NCI-H1105 treated with DMSO at 0.1 percent for 48 hours (cell line): ENCODE data around the gene SEC16A.

ENCODE experiments used
- DNase-seq: peaks from one replicate; lab custom pipeline; 2025; lab: John Stamatoyannopoulos, UW

The SEC16A gene

DNA sequence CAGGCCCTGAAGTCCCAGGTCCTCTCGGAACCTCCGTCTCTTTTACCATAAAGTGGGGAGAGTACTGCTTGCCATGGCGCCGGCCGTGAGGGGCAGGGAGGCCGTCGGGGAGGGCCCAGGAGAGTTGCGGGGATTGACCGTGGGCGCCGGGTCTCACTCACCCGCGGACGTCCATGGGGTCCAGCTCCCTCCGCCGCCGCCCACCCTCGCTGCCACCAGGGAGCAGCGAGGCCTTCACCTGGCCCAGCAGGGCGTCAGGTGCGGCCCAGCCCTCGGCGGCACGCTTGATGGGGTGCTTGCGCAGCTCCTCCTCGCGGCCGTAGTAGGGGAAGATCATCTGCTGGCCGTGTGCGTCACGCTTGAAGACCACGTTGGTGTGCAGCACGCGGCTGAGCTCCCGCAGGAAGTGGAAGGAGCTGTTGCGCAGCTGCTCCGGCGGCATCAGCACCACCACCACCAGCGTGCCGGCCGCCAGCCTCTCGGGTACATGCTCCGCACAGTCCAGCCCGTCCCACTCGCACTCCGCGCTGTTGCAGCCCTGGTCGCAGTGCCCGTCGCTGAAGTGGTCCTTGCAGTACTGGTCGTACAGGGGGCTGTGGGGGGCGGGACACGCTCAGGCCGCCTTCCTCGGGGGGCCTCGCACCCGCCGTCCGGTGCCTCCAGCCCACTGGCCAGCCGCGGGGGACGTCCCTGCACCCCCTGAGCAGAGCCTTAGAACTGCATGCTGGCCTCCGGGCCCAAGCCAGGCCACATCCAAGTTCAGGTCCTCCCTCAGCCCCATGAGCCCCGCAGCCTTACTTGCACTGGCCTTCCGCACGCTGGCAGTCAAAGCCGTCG, 21.9 kb upstream of the SEC16A start:
- DNase-seq, result no peak

DNA sequence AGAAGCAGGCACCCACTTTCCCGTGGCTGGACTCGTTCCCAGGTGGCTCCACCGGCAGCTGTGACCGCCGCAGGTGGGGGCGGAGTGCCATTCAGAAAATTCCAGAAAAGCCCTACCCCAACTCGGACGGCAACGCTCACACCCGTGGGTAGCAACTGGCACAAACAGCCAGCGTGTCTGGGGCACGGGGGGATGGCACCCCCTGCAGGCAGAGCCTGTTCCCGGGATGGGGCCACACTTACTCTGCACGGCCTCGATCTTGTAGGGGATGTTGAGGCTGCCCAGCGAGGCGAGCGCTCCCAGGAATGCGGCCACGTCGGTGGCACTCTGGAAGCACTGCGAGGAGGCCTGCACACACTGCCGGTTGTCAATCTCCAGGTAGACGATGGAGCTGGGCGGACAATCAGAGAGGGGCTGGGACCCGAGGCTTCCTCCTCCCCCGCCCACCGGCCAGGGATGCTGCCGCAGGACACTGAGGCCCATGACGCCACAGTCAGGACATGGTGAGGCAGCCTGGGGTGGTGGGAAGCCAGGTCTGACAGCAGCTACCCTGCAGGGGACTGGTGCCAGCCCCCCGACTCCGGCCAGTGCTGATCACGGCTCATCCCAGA, 20.2 kb upstream of the SEC16A start:
- no peak for DNase-seq

DNA sequence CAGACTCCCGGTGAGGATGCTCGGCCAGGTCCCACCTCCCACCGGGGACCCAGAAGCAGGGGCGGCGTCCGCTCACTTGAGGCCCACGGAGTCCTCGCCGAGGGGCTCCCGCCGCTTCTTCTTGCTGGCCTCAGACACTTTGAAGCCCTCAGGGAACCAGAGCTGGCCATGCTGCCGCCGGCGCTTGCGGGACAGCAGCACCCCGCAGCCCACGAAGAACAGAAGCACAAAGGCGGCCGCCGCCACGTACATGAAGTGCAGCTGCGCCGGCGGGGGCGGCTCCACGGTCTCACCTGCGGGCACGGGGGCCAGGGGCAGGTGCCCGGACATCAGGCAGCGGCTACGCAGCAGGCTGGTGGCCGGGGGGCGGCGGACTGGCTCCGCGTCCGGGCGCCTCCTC, 19.4 kb upstream of the SEC16A start:
- DNase-seq, result no peak

DNA sequence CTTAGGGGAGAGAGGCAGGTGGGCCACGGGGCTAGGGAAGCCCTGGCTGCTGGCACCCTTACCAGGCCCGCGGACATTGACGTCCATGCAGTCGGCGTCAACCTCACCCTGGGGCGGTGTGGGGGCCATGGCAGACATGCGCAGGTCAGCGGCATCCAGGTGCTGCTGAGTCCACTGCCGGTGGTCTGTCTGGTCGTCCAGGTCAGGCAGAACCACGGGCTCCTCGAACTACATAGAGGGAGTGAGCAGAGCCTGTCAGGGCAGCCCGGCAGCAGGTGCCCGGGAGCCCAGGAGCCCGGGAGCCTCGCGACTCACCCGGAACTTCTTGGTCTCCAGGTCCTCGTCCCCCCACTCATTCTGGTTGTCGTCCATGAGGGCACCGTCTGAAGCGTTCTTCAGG, 18.8 kb upstream of the SEC16A start:
- no peak for DNase-seq

DNA sequence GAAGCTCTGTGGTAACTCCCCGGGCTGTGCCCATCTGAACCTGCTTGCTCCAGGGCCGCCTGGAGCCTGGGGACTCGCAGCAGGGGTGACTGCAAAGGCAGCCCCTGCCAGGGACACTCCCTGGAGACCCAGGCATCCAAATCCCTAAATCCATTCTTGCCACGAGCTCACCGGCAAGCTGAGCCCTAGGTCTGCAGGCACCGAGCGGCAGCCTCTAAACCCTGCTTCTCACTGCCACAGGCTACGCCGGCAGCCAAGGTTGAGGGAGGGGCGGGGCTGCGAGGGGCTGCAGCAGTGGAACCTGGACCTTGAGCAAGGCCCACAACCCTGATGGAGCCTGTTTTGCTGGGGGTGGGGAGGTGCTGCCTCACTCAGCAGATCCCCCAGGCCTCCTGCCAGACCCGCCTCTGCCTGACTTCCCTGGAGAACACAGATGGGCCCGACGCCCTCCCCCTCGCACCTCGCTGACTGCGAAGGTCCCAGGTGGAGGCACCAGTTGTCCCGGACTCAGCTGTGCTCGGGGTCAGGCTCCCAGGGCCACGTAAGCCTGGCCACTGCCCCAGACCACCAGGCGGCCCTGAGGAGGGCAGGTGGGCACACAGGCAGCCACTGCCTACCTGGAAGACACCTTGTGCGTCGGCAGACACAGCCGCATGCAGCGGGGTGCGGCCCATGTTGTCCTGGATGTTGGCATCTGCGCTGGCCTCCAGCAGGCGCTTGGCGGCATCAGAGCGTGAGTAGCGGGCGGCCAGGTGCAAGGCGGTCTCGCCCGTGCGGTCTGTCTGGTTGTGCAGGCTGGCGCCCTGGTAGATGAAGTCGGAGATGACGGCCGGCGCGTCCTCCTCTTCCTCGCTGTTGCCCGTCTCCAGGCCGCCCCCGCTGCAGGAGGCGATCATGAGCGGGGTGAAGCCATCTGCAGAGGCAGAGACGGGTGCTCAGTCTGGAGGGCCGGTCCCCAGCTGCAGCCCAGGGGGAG, 17.4 kb upstream of the SEC16A start:
- DNase-seq, result no peak

DNA sequence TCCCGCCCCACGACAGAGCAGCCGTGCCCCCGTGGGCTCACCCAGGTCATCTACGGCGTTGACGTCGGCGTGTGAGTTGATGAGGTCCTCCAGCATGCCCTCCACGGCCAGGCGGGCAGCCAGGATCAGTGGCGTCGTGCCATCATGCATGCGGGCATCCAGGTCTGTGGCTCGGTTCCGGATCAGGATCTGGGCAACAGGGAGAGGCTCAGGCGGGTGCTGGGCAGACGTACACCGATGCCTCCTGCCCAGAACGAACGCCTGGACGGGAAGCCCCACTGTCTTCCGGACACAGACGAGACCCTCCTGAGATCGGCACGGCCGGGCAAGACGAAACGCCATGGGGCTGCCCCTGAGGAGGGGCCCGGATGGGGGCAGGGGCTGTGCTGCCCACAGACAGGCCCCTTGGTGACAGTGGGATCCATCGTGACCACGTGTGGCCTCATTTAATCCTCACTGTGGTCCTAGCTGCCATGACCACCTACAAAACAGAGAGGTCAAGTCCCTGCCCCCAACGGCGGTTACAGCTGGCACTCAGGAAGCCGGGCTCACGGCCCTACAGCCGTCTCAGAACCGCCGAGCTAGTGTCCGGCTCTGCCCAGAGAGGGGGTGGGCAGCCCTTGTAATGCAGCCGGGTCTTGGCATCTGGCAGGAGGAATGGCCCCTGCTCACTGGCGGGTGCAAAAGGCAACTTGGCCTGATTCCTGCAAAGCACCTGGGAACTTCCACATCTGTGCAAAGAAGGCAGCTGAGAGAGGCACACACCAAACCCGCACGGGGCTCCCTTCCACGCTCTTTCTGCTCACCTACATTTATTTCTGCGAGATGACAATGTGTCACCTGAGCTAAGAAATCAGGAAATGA, 16.5 kb upstream of the SEC16A start:
- no peak for DNase-seq

DNA sequence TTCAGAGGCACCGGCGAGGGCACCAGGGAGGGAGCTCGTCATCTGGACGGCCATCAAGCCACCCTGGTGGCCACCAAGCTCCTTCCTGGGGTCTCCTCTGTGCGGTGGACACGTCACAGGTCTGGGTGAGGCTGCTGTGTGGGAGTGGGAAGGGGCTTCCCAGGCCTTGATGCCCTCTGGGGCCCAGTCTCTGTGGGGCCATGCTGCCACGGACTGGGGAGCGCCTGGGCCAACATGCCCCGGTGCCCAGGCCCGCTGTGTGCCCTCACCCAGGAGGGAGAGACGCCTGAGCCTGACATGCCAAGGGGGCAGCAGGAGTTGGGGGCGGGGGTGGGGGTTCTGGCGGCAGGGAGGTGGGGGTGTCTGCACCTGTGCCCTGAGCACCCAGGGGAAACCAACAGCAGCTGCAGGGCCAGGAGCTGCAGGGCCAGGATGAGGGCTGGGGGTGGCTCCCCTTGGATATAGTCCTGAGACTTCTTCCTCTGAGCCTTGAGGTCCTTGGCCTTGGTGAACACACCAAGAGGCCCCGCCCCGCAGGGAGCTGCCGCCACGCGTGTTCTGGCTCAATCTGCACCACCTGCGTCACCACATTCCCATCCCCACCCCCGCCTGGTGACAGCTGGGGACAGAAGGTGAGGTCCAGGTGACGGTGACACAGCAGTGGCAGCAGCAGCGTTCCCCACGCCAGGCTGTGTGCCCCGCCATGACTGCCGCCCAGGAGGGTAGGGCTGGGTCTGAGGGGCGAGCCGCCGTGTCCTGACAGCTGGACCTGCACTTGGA, 15.3 kb upstream of the SEC16A start:
- DNase-seq, result no peak

DNA sequence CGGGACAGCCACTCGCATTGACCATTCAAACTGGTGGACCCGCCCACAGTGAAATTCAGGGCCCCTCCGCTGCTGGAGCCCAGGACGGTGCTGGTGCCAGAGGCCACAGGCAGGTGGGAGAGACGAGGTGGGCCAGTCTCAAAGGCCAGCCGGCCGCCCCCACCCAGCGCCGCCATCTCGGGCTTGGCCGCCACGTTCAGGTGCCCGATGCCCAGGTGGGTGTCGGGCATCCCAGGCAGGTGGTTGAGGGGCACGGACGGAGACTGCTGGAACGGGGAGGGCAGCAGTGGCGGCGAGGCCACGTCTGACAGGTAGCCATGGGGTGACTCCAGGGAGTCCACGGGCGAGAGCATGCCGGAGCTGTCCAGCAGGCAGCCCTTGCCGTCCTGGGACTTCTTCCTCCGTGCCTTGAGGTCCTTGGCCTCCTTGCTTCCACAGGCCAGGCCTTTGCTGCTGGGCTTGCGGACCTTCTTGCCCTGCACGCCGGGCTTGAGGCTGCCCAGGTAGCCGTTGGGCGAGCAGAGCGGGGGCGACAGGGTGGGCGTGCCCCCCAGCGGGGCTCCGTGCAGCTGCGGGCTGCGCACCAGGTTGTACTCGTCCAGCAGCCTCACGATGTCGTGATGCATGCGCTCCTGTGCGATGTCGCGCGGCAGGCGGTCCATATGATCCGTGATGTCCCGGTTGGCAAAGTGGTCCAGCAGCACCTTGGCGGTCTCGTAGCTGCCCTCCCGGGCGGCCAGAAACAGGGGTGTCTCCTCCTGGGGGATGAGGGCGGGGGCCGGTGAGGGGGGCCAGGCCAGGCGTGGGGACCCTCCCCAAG, 14.2 kb upstream of the SEC16A start:
- no peak for DNase-seq

DNA sequence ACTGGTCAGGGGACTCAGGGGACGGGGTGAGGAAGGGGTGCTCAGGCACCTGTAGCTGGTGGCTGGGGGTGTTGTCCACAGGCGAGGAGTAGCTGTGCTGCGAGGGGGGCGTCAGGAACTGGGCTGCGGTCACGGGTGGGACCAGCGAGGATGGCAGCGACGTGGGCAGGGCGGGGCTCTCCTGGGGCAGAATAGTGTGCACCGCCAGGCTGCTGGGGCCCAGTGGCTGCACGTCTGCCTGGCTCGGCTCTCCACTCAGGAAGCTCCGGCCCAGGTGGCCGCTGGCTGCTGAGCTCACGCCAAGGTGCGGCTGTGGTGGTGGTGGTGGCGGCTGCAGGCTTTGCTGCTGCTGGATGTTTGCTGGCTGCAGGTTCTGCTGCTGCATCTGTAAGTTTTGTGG, 13.3 kb upstream of the SEC16A start:
- no peak for DNase-seq

DNA sequence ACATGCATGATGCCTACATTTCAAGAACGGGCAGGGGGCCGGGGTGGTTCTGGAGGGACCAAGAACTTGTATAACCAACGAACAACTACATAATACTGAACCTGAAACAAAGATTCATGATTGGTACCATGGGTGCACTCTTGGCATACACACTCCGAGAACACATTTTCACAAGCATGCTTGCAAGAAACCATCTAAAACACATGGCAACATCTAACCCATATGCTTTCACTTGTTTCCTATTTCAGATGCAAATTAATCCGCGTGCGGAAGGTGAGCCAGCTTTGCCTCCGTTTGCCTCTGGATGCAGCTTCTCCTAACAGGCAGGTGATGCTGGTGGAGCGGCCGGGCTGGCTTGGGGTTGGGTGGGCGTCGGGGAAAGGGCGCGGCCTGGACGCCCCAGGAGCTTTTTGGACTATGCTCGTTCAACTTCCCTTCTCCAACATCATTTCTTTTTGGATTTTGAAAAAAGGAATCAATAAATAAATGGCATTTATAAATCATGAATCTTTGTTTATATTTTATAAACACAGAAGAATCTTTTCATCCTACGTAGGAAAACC, 12.5 kb upstream of the SEC16A start:
- DNase-seq, result no peak

DNA sequence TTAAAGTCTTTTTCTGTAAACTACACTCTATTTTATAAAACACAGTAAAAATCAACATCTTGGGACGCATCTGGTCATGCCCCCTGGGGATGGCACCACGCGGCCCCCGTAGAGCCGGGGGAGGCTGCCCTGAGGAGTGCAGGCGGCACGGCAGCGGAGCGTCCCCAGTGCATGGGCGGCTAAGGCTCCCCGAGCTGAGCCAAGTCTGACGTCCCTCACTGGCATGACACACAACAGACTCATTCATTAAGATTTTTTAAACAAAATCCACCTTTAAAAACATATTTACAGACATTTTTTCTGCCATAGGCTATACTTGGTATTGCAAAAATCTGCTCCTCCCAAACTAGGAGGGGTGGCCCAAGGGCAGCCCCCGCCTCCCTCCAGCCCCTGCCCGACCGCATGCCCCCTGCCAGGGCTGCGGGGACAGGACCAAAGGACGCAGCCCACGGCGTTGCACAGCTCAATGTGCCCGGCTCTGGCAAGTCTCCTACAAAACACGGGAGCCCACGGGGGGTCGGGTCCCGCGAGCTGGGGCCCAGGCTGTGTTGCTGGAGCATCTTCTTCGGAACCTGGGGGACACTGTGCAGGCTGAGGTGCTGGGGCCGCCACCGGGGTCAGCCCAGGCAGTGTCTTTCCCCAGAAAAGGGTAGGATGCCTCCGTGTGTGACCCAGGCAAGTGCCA, 11.8 kb upstream of the SEC16A start:
- DNase-seq, result no peak

DNA sequence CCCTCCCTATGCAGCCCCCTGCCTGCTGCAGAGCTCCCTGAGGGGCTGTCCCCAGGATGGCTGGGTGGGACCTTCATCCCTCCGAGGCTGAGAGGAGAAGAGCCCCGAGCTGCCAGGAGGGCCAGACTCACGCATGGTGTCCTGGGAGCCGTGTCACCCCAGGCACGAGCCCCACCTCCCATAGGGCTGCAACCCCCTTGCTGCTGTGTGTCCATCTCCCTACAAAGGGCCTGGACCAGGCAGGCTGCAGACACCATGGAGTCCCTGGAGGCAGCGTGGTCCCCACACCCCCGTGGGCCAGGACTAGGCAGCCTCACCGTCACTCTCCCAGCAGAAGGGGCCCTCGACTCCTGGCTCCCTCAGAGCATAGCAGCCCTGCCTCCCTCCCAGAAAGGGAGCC, 11.2 kb upstream of the SEC16A start:
- DNase-seq, result no peak

DNA sequence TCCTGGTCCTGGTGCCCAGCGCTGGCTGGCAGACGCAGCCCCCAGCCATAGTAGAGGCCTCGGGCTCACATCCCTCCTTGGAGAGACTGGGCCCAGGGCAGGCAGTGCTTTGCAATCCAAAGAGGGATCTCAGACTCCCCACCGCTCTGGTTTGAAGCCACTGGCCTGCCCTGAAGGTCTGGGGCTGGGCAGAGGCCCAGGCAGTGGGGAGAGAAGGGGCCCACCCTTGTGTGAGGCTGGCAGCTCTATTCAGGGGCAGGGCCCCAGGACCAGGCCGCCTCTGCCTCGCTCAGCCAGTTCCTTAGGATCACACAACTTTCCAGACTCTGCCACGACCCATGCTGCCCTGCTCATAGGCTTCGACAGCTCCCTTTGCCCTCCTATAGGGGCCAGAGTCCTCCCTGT, 10.7 kb upstream of the SEC16A start:
- DNase-seq, result no peak

DNA sequence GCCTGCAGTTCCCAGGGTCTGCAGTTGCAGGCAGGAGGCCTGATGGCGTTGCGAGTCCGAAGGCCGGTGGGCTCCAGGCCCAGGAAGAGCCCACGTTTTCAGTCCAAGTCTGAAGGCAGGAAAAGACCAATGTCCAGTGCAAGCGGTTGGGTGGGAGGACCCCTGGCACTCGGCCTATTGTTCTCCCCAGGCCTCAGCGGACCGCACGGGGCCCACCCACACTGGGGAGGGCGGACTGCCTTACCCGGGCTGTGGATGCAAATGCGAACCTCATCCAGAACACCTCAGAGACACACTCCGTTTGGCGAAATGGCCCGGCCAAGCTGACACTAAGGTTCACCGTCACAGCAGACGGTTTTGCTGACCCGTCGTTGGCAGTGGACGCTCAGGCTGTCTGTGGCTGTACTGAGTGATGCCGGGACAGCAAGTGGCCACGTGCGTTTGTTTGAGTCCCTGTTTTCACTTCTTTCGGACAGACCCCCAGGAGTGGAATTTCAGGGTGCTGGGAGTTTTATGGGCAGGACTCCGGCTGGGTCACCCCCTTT, 10.2 kb upstream of the SEC16A start:
- DNase-seq, result no peak

DNA sequence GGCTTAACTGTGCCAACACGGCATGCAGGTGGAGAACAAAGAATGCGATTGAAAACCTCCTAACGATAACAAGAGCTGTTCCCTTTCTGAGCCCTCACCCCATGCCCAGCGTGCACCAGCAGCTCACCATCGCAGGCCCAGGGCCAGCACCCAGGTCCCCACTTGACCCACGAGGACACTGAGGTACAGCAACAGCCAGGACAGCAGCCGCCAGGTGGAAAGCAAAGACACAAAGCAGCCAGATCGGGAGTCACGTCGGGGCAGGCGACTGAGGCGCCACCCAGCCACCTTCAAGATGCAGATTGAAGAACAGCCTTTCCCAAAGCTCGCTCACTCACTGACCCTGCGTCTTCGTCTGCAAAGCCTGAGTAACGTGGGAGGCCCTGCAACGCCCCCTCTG, 6.9 kb upstream of the SEC16A start:
- DNase-seq, result no peak

DNA sequence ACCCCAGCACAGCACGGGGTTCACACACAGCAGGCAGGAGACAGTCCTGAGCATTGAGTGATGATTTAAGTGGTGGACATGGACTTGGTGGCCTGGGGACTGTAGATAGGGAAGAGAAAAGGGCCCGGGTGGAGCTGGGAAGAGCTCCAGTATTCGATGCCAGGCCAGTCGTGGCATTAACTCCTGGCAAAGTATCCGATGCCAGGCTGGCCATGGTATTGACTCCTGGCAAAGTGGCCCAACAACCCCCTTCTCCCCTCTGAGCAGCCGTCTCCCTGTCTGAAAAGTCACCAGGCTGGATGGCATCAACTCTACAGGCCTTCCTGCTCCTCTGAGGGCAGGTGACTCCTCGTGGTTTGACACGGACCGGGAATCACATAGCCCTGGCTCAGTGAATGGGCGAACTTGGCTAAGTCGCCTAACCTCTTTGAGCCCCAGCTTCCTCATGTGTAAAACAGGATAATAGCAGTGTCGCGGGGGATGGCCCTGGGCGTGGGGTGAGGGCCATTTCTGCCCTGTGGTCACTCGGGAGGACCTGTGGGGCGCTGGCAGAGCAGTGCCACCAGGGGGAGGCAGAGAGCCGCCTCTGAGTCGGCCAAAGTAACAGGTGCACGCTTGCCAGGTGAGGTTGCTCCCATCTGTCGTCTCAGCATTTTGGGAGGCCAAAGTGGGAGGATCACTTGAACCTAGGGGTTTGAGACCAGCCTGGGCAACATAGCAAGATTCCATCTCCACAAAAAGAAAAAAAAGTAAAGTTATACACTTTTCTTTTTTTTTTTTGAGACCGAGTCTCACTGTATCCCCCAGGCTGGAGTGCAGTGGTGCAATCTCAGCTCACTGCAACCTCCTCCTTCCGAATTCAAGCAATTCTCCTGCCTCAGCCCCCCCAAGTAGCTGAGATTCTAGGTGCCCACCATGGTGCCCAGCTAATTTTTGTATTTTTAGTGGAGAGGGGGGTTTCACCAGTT, 5.7 kb upstream of the SEC16A start:
- DNase-seq, result peak; percentile 55

DNA sequence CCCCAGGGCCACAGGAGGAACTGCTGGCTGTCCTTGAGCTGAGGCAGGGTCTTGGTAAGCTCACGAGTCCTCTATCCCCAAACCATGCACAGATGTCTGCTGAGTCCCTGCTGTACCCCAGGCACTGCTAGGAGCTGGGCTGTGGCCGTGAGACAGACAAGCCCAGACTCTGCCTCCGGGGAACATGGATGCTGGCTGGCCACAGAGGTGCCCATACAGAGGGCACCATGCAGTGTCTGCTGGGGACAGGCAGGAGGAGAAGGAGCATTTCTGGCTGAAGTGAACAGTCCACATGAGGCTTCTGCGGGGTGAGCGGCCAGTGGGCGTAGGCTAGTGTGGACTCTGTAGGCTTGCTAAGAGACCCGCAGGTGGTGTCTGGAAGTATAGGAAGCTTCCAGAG, 4.8 kb upstream of the SEC16A start:
- DNase-seq, result no peak
